OCI-LY1 (cell line): ENCODE data around the gene MAML2.
"Not testable (repeated sequence)": the region's sequence is repeated elsewhere in the genome, so short reads cannot be mapped to it uniquely, and the experiment has no call there.

Source experiments
- H2AFZ ChIP-seq: fragments of 200-600 bp; sonication (generic), shearing (Covaris generic); 2 replicates; pipeline ENCODE4 v1.6.0; 2014; ENCODE audit warnings: antibody characterized with exemption, mild to moderate bottlenecking, low read length
- H3F3A ChIP-seq: fragments of 200-600 bp; sonication (generic), shearing (Covaris generic); 2 replicates; pipeline ENCODE4 v1.6.0; 2014; ENCODE audit warnings: mild to moderate bottlenecking, antibody characterized with exemption, low read length, moderate library complexity; ENCODE audit not compliant: insufficient read depth
- H3K27ac ChIP-seq: fragments of 200-600 bp; sonication (generic); 2 replicates; pipeline ENCODE4 v1.5.1; 2014; ENCODE audit warnings: low read length, mixed run types, mild to moderate bottlenecking, low read depth; ENCODE audit not compliant: poor library complexity, severe bottlenecking
- H3K27me3 ChIP-seq: fragments of 200-600 bp; sonication (generic); 2 replicates; pipeline ENCODE4 v1.6.0; 2014; ENCODE audit warnings: antibody characterized with exemption, mild to moderate bottlenecking, low read length, moderate library complexity; ENCODE audit not compliant: insufficient read depth
- H3K36me3 ChIP-seq: fragments of 200-600 bp; sonication (generic); 2 replicates; pipeline ENCODE4 v1.6.1; 2014; ENCODE audit warnings: mild to moderate bottlenecking, antibody characterized with exemption, low read length, moderate library complexity, mixed read lengths; ENCODE audit not compliant: insufficient read depth
- H3K4me1 ChIP-seq: fragments of 200-600 bp; sonication (generic); 2 replicates; pipeline ENCODE4 v1.5.1; 2014; ENCODE audit warnings: mild to moderate bottlenecking, low read length, moderate library complexity; ENCODE audit not compliant: insufficient read depth, severe bottlenecking
- H3K4me2 ChIP-seq: fragments of 200-600 bp; sonication (generic), shearing (Covaris generic); 2 replicates; pipeline ENCODE4 v1.6.1; 2014; ENCODE audit warnings: low read length
- H3K4me3 ChIP-seq: fragments of 200-600 bp; sonication (generic); 2 replicates; pipeline ENCODE4 v1.5.1; 2014; ENCODE audit warnings: low read length, low read depth, mild to moderate bottlenecking, mixed read lengths; ENCODE audit not compliant: poor library complexity, severe bottlenecking
- H3K79me2 ChIP-seq: fragments of 200-600 bp; shearing (Covaris generic); 2 replicates; pipeline ENCODE4 v1.6.1; 2016; ENCODE audit warnings: mixed run types, low read length, mixed read lengths; ENCODE audit not compliant: insufficient read depth
- H3K9ac ChIP-seq: fragments of 200-600 bp; sonication (generic), shearing (Covaris generic); 2 replicates; pipeline ENCODE4 v1.6.1; 2014; ENCODE audit warnings: mild to moderate bottlenecking, low read length, mixed read lengths
- H3K9me2 ChIP-seq: fragments of 200-600 bp; sonication (generic), shearing (Covaris generic); 2 replicates; pipeline ENCODE4 v1.6.1; 2014; ENCODE audit warnings: low read depth, mild to moderate bottlenecking, low read length, mixed read lengths
- H3K9me3 ChIP-seq: fragments of 200-600 bp; shearing (Covaris generic); 2 replicates; pipeline ENCODE4 v1.6.1; 2014; ENCODE audit warnings: low read length, mixed read lengths
- H4K20me1 ChIP-seq: fragments of 200-600 bp; sonication (generic), shearing (Covaris generic); 2 replicates; pipeline ENCODE4 v1.6.0; 2016; ENCODE audit warnings: mild to moderate bottlenecking, low read length; ENCODE audit not compliant: insufficient read depth
- EZH2 ChIP-seq: fragments of 200-600 bp; sonication (generic), shearing (Covaris generic); IDR thresholded peaks from 2 replicates; pipeline ENCODE4 v1.8.0; 2017; ENCODE audit warnings: borderline replicate concordance, mixed run types, mild to moderate bottlenecking, antibody characterized with exemption, low read length, moderate library complexity, mixed read lengths
- TF ChIP-seq, protein P1 (sequence below): fragments of 200-600 bp; sonication (generic), shearing (Covaris generic); IDR thresholded peaks from 2 replicates; pipeline ENCODE4 v1.5.1; 2017; ENCODE audit warnings: mild to moderate bottlenecking, antibody characterized with exemption, low read length, moderate library complexity, mixed read lengths

Gene MAML2

DNA sequence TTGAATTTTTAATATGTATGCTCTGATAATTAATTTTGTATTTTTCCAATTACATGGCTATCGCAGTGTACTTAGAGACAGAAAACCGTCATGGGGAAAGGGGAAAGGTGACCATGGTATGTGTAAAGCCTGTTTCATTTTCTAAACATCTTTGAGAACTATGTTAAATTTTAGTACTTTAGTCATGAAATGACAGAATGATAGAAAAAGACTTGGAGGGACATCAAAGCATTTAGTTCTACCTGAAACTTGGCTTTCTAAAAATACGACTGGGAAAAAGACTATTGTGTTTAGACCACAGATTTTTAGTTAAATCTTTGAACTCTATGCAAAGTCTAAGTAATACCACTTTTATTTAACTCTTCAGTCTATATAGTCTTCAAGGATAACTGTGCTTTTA, 54.1 kb downstream of the MAML2 start:
- Histone ChIP-seq H3K36me3 (no peaks in the 10 kb centered on the region), H3K27ac (no peak overlapping the region), H3K9me3 (no peaks in the 10 kb centered on the region), H3K4me3 (no peak overlapping the region), H3K27me3 (no peaks in the 10 kb centered on the region), H3K9ac (no peak overlapping the region), H3K4me2 (no peak overlapping the region), H3K4me1 (peaks cover 6% of the 10 kb centered on the region), H2AFZ (no peak overlapping the region), H3F3A (no peaks in the 10 kb centered on the region), H4K20me1 (no peaks in the 10 kb centered on the region), H3K9me2 (no peaks in the 10 kb centered on the region), H3K79me2 (no peaks in the 10 kb centered on the region)
- TF ChIP-seq EZH2, result no peak
- TF ChIP-seq, protein P1, sequence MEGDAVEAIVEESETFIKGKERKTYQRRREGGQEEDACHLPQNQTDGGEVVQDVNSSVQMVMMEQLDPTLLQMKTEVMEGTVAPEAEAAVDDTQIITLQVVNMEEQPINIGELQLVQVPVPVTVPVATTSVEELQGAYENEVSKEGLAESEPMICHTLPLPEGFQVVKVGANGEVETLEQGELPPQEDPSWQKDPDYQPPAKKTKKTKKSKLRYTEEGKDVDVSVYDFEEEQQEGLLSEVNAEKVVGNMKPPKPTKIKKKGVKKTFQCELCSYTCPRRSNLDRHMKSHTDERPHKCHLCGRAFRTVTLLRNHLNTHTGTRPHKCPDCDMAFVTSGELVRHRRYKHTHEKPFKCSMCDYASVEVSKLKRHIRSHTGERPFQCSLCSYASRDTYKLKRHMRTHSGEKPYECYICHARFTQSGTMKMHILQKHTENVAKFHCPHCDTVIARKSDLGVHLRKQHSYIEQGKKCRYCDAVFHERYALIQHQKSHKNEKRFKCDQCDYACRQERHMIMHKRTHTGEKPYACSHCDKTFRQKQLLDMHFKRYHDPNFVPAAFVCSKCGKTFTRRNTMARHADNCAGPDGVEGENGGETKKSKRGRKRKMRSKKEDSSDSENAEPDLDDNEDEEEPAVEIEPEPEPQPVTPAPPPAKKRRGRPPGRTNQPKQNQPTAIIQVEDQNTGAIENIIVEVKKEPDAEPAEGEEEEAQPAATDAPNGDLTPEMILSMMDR, result no peak

DNA sequence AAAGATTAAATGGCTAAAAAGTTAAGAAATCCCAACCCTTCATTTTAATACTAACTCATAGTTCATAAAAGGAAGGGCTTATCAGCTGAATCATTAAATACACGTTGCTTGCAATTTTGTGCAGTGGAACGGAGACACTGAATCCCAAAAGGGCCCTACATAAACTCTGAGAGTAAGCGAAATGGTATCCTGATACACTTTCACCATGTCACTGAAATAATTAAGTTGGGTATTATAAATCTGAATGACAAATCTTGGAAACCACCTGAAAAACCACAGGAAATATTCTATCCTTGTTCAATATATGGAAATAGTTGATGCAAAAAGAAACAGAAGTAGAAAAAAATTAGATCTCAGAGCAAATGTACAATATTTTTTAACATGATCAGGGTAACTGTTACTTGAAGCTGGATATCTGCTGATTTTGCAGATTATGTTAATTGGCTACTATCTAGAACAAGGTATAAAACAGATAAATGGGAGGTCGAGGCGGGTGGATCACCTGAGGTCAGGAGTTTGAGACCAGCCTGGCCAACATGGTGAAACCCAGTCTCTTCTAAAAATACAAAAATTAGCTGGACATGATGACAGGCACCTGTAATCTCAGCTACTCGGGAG, 55.1 kb downstream of the MAML2 start:
- no peaks in the 10 kb centered on the region for H3K36me3 ChIP-seq
- no peaks in the 10 kb centered on the region for H4K20me1 ChIP-seq
- no peaks in the 10 kb centered on the region for H3F3A ChIP-seq
- H3K4me1 ChIP-seq, result no peaks in the 10 kb centered on the region
- no peaks in the 10 kb centered on the region for H3K9me3 ChIP-seq
- H2AFZ ChIP-seq, result no peak overlapping the region
- no peak overlapping the region for H3K4me2 ChIP-seq
- no peak for TF ChIP-seq EZH2
- H3K27me3 ChIP-seq, result no peaks in the 10 kb centered on the region
- H3K9ac ChIP-seq, result no peak overlapping the region
- H3K79me2 ChIP-seq, result no peaks in the 10 kb centered on the region
- H3K4me3 ChIP-seq, result no peak overlapping the region
- H3K9me2 ChIP-seq, result no peaks in the 10 kb centered on the region
- H3K27ac ChIP-seq, result no peak overlapping the region

DNA sequence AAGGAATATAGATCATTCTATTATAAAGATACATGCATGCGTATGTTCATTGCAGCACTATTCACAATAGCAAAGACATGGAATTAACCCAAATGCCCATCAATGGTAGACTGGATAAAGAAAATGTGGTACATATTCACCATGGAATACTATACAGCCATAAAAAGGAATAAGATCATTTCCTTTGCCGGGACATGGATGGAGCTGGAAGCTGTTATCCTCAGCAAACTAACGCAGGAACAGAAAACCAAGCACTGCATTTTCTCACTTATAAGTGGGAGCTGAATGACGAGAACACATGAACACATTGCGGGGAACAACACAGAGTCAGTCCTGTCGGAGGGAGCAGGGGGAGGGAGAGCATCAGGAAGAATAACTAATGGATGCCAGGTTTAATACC, 57.0 kb downstream of the MAML2 start:
- H4K20me1 ChIP-seq, H3K9me3 ChIP-seq, H3K4me2 ChIP-seq, H3K36me3 ChIP-seq, H3K9ac ChIP-seq, H3K27me3 ChIP-seq, H3F3A ChIP-seq, H2AFZ ChIP-seq, H3K79me2 ChIP-seq, H3K27ac ChIP-seq, H3K9me2 ChIP-seq, H3K4me1 ChIP-seq, H3K4me3 ChIP-seq: not testable (repeated sequence)

DNA sequence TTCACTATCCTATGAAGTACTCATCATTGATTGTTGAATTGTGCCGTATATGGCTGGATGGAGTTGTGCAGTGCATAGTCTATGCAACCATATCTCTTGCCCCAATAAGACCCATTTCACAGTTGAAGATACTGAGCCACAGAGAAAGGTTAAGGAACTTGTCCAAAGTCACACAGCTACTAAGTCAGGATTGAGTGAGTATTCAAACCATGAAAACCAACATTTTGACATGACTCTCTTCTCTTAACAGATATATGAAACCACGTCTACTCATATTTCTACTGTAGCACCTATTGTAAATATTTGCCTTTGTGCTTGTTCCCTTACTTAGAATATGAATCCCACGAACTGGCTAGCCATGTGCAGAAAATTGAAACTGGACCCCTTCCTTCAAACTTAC, 58.1 kb downstream of the MAML2 start:
- H3K4me3 ChIP-seq, result no peak overlapping the region
- no peak overlapping the region for H3K4me2 ChIP-seq
- H3K27ac ChIP-seq, result no peak overlapping the region
- H3F3A ChIP-seq, result no peaks in the 10 kb centered on the region
- H3K36me3 ChIP-seq, result no peaks in the 10 kb centered on the region
- no peaks in the 10 kb centered on the region for H3K4me1 ChIP-seq
- no peaks in the 10 kb centered on the region for H4K20me1 ChIP-seq
- H3K27me3 ChIP-seq, result no peaks in the 10 kb centered on the region
- TF ChIP-seq, protein P1, result no peak
- TF ChIP-seq EZH2, result no peak
- no peaks in the 10 kb centered on the region for H3K9me3 ChIP-seq
- H3K9ac ChIP-seq, result no peak overlapping the region
- no peaks in the 10 kb centered on the region for H3K79me2 ChIP-seq
- no peaks in the 10 kb centered on the region for H3K9me2 ChIP-seq
- H2AFZ ChIP-seq, result no peak overlapping the region; the same call in 1 of the 2 replicates
